GM21825 (cell line): Measurements from ENCODE around the gene GNG2.

Experiments used
- ATAC-seq: cut with Tn5 transposase; IDR thresholded peaks from one replicate; pipeline ENCODE4 v1.9.1; 2021; ENCODE audit warnings: mild to moderate bottlenecking, moderate library complexity; ENCODE audit not compliant: unreplicated experiment

Gene GNG2

GRCh38 chr14:51855234-51855633 is 5.2 kb upstream of the GNG2 start:
- no peak for ATAC-seq

DNA sequence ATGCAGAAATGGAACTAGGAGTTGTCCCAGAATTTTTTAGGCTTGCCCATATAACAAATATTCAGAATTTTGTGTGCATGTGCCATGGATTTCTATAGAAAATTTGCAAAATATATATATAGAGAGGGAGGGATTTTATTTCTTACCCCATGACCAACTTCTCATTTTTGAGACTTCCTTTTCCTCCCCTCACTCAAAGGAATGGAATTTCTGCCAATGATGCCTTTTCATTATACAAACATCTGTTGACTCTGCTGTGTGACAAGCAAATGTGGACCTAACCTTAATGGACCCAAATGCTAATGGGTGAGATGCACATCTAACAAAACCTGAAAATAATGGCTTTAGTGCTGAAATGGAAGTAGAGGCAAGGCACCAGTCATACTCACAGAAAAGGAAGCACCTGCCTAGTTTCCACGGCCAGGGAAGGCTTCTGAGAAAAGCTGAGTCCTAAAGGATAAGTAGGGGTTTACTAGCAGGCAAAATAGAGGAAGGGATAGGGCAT is 3.6 kb upstream of the GNG2 start:
- ATAC-seq, result no peak

DNA sequence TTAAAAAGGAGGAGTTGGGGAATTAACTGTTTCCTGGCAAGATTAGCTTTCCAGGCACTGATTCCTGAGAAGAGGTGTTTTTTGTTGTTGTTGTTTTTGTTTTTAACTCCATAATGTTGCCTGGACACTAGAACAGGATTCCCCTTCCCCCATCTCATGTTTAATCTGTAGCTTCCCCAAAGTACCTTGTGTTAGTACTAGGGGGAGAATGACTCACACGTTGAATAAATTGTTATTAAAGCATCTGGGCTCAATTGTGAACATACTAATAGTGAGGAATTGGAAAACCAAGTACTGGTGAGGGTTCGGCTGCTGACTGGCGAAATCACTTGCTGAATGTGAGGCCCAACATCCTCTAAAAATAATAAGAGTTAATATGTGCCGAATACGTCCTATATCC is 1.3 kb upstream of the GNG2 start:
- ATAC-seq, result no peak

GRCh38 chr14:51860825-51861499 is 550 bp downstream of the GNG2 start:
- no peak for ATAC-seq

DNA sequence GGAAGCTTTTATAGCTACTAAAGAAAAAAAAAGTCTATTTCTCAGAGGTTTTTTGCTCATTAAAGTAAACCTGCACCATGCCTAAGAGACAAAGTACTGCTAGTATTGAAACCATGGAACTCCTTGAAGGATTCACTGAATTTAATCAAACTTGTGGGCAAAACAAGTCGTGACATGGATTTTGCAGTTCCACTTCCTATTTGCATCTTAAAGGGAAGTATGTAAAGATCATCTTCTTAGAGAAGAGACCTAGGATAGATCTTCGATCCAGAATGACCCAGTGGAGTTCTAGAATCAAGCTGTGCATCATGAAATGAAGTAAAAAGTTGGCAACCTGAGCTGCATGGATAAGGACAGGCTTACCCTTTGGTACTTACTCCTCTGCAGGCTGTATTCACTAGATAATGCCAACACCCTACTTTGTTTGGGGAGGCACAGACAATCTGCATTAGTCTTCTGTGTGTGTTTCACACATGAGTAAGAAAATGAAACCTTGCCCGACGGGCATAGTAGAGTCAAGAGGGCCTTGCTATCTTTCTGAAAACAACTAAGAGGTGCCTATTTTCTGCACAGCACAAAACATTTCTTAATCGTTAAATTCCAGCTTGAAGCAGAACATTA is 1.9 kb downstream of the GNG2 start:
- no peak for ATAC-seq

GRCh38 chr14:51862860-51863259 is 2.4 kb downstream of the GNG2 start:
- ATAC-seq, result no peak

GRCh38 chr14:51865953-51866747 is 5.7 kb downstream of the GNG2 start:
- ATAC-seq, result no peak

GRCh38 chr14:51867741-51868140 is 7.3 kb downstream of the GNG2 start:
- no peak for ATAC-seq

- no peak for ATAC-seq
Observed at GRCh38 chr14:51868405-51868804, 8.0 kb downstream of the GNG2 start.

DNA sequence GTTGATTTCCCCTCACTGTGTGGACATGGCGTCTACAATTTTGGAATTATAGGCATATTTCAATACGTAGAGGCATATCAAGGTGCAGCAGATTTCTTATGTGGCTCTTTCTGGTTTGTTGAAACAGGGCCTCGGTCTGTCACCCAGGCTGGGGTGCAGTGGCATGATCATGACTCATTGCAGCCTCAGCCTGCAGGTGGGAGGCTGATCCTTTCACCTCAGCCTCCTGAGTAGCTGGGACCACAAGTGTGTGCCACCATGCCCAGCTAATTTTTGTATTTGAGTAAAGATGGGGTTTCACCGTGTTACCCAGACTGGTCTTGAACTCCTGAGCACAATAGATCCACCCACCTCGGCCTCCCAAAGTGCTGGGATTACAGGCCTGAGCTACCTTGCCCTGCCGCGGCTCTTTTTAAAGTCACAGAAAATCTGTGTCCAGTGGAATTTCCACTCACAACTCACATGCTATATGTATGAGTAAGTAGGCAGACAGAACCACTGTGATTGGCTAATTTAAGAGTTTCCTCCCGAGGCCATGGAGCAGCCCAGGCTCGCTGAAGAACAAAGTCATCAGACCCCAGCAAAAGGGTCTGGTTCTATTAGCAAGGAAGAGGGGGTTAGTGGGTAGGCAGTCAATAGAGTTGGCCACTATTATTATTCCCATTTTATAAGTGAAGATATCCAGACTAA is 9.1 kb downstream of the GNG2 start:
- no peak for ATAC-seq

GRCh38 chr14:51870606-51871005 is 10.2 kb downstream of the GNG2 start:
- no peak for ATAC-seq

DNA sequence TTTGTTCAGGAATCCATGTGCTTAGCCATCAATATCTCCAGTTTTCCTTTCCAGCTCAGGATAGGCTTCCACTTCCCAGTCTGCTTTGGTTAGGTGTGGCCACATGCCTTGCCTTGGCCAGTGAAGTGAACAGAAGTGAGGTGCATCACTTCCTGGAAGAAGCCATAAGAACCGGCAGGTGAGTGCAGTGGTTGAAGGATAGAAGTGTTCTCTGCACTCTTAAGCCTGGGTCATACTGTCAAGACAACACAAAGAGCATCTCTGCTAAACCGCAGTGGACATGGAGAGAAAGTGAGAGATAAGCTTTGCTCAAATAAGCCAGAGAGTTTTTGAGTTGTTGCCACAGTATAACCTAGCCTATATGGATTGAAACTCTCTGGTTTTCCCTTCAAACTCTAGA is 11.4 kb downstream of the GNG2 start:
- ATAC-seq, result no peak

DNA sequence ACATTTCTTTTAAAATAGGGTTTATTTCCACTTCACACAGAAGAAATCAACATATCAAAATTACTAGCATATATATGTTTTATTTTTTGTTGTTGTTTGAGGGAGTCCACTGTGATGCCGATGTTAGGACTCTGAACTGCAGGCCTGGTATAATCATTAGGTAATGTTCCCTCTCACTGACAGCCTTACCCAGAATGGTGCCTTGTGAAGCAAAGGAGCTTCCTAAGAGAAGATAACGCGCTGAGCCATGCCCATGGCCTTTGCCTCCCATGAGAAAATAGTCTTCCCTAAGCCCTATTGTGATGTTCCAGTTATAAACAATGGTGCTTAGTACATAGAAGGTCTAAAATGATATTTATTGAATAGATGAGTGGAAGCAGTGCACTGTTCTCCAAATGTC is 12.0 kb downstream of the GNG2 start:
- no peak for ATAC-seq

DNA sequence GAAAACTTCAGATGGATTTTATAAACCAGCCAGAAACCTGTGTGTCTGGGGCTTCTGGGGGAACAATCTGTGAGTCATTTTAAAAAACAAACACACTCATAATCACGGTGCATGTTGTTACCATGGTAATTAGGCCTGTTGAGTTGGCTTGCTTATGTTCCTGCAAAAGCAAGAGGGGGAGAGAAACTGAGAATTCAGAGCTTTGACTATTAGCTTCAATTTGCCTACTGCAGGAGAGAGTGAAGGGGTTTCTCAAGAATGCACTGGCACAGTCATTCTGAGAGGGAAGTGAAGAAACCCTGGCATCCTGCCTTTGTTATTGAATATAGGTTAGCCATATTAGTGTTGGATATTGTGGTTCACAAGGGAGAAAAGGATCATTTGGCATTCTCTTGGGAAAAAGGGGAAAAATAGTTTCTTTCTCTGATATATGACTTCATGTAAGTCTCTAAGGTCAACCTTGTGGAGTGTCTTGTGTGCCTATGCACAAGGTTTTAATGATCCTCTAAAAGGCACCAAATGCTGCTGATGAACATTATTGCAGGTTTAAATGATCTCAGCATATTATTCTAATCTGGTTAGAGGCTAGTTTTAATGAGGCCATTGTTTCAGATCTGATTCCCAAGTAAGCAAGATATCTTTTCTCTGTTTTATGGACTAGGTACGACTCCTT is 12.9 kb downstream of the GNG2 start:
- peak; percentile 91 for ATAC-seq

- ATAC-seq, result no peak
Observed at GRCh38 chr14:51877810-51878209, 17.4 kb downstream of the GNG2 start.

DNA sequence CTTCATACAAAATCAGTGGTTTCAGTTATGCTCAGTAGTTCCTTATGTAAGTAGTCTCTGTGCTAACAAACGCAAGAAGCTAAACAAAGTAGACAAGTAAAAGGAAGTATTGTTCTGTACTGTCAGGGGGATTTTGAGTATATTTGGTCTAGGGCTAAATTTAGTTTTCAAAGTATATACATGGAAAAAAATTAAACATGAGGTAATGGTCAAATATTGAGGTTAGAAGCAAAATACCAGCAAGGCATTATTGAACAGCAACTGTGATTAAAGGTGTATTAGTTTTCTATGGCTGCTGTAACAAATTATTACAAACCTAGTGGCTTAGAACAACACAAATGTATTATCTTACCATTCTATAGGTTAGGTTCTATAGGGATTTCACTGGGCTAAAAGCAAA is 18.8 kb downstream of the GNG2 start:
- ATAC-seq, result no peak

DNA sequence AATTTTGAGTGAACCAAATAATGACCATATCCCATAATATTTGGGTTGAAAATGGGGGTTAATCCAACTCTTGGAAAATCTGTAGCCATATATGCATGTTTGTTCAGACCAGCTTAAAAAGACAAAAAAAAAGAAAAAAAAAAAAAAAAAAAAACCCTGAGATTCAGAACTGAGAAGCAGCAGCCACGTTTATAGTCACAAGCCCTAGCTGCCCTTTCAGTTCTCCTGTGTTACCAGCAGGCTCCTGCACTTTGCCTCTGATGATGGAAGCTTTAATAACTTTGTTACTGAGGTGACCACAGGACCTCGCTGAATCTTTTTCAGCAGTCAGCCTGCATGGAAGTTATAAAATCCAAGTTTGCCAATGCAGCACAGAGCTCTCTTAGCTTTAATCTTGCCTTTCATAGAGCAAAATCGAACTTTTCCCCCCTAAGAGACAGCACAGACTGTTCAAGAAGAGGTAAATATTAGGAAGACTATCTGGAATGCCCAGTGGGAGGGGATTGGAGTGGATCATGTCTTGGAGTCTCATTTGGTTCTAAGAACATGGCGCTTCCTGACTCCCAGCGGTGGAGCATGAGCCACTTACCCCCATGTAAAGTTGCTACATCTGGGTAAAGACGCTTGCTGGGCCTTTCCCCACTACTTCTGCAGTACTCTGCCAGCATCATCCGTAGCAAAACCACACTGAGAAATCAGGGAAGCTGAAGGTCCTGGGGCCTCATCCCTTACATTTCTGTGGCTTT is 20.6 kb downstream of the GNG2 start:
- ATAC-seq, result peak; percentile 53

GRCh38 chr14:51881636-51882035 is 21.2 kb downstream of the GNG2 start:
- ATAC-seq, result no peak

DNA sequence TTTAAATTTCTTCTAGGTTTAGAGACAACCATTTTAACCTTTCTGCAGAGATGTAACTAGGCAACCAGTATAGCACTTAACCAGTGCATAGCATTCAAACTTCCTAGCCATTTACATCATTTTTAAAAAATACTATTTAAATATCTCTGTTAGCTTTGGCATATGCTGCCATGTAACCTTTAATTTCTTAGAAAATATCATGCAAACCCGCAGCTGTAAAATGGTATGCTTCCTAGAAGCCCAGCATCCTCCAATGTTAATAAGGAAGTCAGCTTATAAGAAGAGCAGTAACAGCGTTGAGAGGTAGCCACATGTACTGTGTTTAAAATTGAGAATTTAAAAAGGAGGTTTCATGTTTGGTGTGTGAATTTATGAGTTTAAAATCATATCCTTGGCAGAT is 22.8 kb downstream of the GNG2 start:
- no peak for ATAC-seq
